Testis (tissue), 3 donors: ENCODE measurements around the gene TMEM167A. TPM values are rescaled to one million over a fixed set of nuclear protein-coding genes. Genes with fewer than 3 reads are reported as not detected.
A peak's percentile ranks its signal among the peaks of the same experiment; 100 is the strongest.

Experiments
- DNase-seq: peaks from one replicate; pipeline ENCODE4 v3.0.0-alpha.2; 2019
- H3K27ac ChIP-seq, 2 donors: fragments of 200-600 bp; sonication (generic); one replicate each; pipeline ENCODE4 v1.5.1; 2019
- H3K27me3 ChIP-seq: fragments of 200-600 bp; sonication (generic); one replicate; pipeline ENCODE4 v1.5.1; 2019
- H3K36me3 ChIP-seq: fragments of 200-600 bp; sonication (generic); one replicate; pipeline ENCODE4 v1.5.1; 2017; ENCODE audit warnings: low read depth; ENCODE audit errors: missing control alignments
- H3K4me1 ChIP-seq: fragments of 200-600 bp; sonication (generic); one replicate; pipeline ENCODE4 v1.5.1; 2019
- H3K4me3 ChIP-seq, 2 donors: fragments of 200-600 bp; sonication (generic); one replicate each; pipeline ENCODE4 v1.5.1; 2017 to 2019
- H3K9me3 ChIP-seq: fragments of 200-600 bp; sonication (generic); one replicate; pipeline ENCODE4 v1.5.1; 2017
- CTCF ChIP-seq, 3 experiments: fragments of 450-650 bp in 2 of 3; fragments of 200-600 bp in 1 of 3; sonication (generic) in 1 of 3; IDR thresholded peaks; one replicate each; pipeline ENCODE4 v1.5.1; 2016 to 2019; ENCODE audit warnings: antibody characterized with exemption in 3 of 3, mild to moderate bottlenecking in 2 of 3, moderate library complexity in 1 of 3
- POLR2A ChIP-seq: fragments of 450-650 bp; IDR thresholded peaks from one replicate; pipeline ENCODE4 v1.6.1; 2017; ENCODE audit warnings: antibody characterized with exemption, mild to moderate bottlenecking, moderate library complexity
- WGBS, 2 donors: methylation state at CpG; one replicate each; pipeline ENCODE4 v1.1.5; 2018; 5-methylcytosine and 5-hydroxymethylcytosine counted together
- intact Hi-C: fragments of 100-400 bp; cut with DNase I; formaldehyde crosslinking; loops from one replicate; pipeline ENCODE4 v1.15.1; 2023; ENCODE audit warnings: low total_unique reads
- polyA plus RNA-seq: library from polyadenylated mRNA; stranded (reverse); fragments of 350-450 nt; fragmentation: Illumina TruSeq; extraction: RNeasy Lipid Tissue Mini Kit (QIAGEN cat#74804); gene quantifications from one replicate; pipeline ENCODE4 v1.2.3, GENCODE V29; 2014; ENCODE audit warnings: low read depth, low replicate concordance; ENCODE audit not compliant: insufficient read depth
- total RNA-seq, 2 donors: library from RNA; depleted of rRNA; stranded (reverse); fragments of >200 nt; gene quantifications; one replicate each; pipeline ENCODE4 v1.2.3, GENCODE V29; 2016

Gene TMEM167A
- total and polyA plus RNA-seq, 3 donors from 2014 or later: 34.7 to 47.7 (median 39.0) TPM

- Histone ChIP-seq H3K27ac (peak overlapping the region in 1 of 2 donors; percentile 7), H3K9me3 (no peaks in the 10 kb centered on the region), H3K36me3 (no peaks in the 10 kb centered on the region), H3K27me3 (no peaks in the 10 kb centered on the region), H3K4me3 (no peak overlapping the region), H3K4me1 (no peaks in the 10 kb centered on the region)
- TF ChIP-seq CTCF (IDR thresholded peaks at IDR 0.05) (no peak), POLR2A (no peak)
- intact Hi-C loops: no loop called here
- DNase-seq: no peak
These were observed 25.3 kb upstream of the TMEM167A start for GRCh38 chr5:83102364-83102980.

DNA sequence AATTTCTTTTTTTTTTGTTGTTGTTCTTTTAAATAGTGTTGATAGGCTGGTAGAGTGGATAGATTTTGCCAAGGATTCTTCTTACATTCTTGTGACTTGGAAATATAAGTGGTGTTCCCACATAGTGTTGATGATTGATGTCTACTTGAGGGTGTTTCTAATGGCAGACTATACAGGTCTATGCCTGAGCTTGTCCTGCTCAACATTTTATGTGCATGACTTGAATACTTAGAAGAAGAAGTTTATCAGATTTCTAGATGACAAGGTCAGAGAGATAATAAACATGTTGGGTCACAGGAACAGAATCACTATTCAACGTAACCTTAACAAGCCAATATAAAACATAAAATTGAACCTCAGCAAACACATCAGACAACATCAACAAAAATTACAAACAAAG, 24.3 kb upstream of the TMEM167A start:
- WGBS, 2 donors: 68 to 89% methylated on average over 1 of the region's 1 CpG
- H3K4me3 ChIP-seq: no peak overlapping the region
- H3K4me1 ChIP-seq: no peaks in the 10 kb centered on the region
- no peak for DNase-seq
- no peaks in the 10 kb centered on the region for H3K36me3 ChIP-seq
- no peaks in the 10 kb centered on the region for H3K9me3 ChIP-seq
- TF ChIP-seq POLR2A (no peak), CTCF (IDR thresholded peaks at IDR 0.05) (no peak)
- intact Hi-C loops: no loop called here
- peak overlapping the region in 1 of 2 donors; percentile 7 for H3K27ac ChIP-seq
- H3K27me3 ChIP-seq: no peaks in the 10 kb centered on the region

- Histone ChIP-seq H3K4me1 (no peaks in the 10 kb centered on the region), H3K4me3 (no peak overlapping the region), H3K9me3 (no peaks in the 10 kb centered on the region), H3K27me3 (no peaks in the 10 kb centered on the region), H3K36me3 (no peaks in the 10 kb centered on the region), H3K27ac (peak overlapping the region; percentile 3 to 36)
- 61 to 71% methylated on average over 1 of the region's 1 CpG for WGBS, 2 donors
- peak; percentile 72 for DNase-seq
- TF ChIP-seq CTCF (IDR thresholded peaks at IDR 0.05) (no peak), POLR2A (no peak)
- intact Hi-C loops: no loop called here
These were observed 22.3 kb upstream of the TMEM167A start for GRCh38 chr5:83099445-83099844.

DNA sequence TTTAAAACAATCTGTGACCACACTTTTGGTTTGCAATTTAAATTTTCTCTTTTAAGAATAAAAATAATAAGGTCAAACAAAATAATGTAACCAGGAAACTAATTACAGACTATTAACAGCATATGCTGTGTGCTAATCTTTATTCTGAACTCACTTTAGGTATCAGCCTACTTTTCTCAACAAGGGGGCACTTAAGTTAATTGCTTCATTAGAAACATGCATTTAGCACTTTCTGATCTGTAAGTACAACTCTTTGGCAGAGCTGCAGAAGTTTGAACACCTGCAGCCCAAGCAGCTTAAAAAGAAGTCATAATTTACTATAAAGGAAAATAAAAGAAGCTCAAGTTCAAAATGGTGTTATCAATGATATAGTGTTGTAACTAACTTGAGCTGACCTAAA, 21.8 kb upstream of the TMEM167A start:
- H3K4me3 ChIP-seq: no peak overlapping the region
- no peaks in the 10 kb centered on the region for H3K4me1 ChIP-seq
- peak overlapping the region in 1 of 2 donors; percentile 14 for H3K27ac ChIP-seq
- TF ChIP-seq CTCF (IDR thresholded peaks at IDR 0.05): no peak
- no peak for TF ChIP-seq POLR2A
- peak; percentile 15 for DNase-seq
- H3K27me3 ChIP-seq: no peaks in the 10 kb centered on the region
- H3K9me3 ChIP-seq: no peaks in the 10 kb centered on the region
- H3K36me3 ChIP-seq: no peaks in the 10 kb centered on the region
- intact Hi-C loops: no loop called here

- DNase-seq: no peak
- H3K27ac ChIP-seq: peak overlapping the region in 1 of 2 donors; percentile 8
- no peaks in the 10 kb centered on the region for H3K27me3 ChIP-seq
- H3K9me3 ChIP-seq: no peaks in the 10 kb centered on the region
- WGBS, 2 donors: 67 to 90% methylated on average over 2 of the region's 2 CpGs
- no peak overlapping the region for H3K4me3 ChIP-seq
- intact Hi-C loops: no loop called here
- H3K36me3 ChIP-seq: no peaks in the 10 kb centered on the region
- H3K4me1 ChIP-seq: no peaks in the 10 kb centered on the region
- TF ChIP-seq POLR2A (no peak), CTCF (IDR thresholded peaks at IDR 0.05) (no peak)
These were observed 20.6 kb upstream of the TMEM167A start for GRCh38 chr5:83097689-83098231.
